ENCODE measurements around the gene ATF7IP. TPM values are rescaled to one million over a fixed set of nuclear protein-coding genes. Genes with fewer than 3 reads are reported as not detected.

The ATF7IP gene
- total RNA-seq, 1 donor from 2014 or later = 212 TPM

DNA sequence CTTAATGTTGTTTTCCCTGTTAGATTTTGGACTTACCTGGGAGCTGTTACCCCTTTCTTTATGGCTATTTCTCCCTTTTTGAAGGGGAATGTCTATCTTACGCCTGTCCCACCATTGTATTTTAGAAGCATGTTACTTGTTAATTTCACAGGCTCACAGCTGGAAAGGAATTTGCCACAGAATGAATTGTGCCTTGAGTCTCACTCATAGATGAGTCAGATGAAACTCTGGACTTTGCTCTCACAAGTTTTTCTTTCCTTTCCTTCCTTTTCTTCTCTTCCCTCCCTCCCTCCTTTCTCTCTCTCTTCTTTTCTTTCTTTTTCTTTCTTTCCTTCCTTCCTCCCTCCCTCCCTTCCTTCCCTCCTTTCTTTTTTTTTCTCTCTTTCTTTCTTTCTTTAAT is 9.3 kb upstream of the ATF7IP start:
- no peak for TF ChIP-seq CTCF (conservative IDR thresholded peaks at IDR 0.05)
- no peak overlapping the region for H3K4me3 Mint-ChIP-seq
- no peak overlapping the region for H3K27ac Mint-ChIP-seq (ENCODE audit: unreplicated experiment)
- no peak for DNase-seq (ENCODE audit: low read depth, low spot score)
- H3K4me1 Mint-ChIP-seq = no peaks in the 10 kb centered on the region
- H3K9me3 Mint-ChIP-seq = peaks cover 16% of the 10 kb centered on the region
- no peaks in the 10 kb centered on the region for H3K27me3 Mint-ChIP-seq (ENCODE audit: low read depth)
- peaks cover 18% of the 10 kb centered on the region for H3K36me3 Mint-ChIP-seq (ENCODE audit: low read depth)

DNA sequence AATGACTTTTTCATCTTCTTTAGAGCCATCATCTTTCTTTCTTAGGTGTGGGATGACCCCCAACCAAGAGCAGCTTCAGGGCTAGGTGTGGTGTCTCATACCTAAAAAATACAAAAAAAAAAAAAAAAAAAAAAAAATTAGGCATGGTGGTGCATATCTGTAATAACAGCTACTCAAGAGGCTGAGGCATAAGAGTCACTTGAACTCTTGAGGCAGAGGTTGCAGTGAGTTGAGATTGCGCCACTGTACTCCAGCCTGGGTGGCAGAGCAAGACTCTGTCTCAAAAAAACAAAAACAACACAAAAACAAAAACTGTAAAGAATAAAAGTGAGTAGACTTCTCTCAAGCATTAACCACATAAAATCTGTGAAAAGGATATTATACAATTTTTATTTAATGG is 8.0 kb upstream of the ATF7IP start:
- no peak overlapping the region for H3K27ac Mint-ChIP-seq (ENCODE audit: unreplicated experiment)

DNA sequence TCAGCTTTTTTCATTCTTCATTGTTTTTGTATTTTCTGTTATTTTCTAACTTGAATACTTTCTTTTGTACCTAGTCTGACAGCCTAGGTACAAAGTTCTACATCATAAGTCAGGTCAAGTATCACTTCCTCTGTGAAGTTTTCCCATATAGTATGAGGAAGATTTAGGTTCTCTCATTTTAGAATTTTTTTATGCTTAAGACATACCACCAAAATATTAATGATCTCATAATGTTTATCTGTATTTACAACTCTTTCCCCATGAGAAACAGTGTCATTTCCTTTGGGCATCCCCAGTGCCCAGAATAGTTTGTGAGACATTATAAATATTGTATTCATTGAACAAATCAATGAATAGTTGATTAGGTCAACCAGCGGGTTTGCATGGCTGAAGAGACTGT is 3.1 kb upstream of the ATF7IP start:
- Mint-ChIP-seq H3K27me3 (ENCODE audit: low read depth) (no peaks in the 10 kb centered on the region), H3K4me3 (peak overlapping the region; percentile 31), H3K9me3 (peaks cover 5% of the 10 kb centered on the region)

More for the DNA sequence above, 8.0 kb upstream of the ATF7IP start:
- H3K4me3 Mint-ChIP-seq = no peak overlapping the region
- TF ChIP-seq CTCF (conservative IDR thresholded peaks at IDR 0.05) = peak; percentile 30
- peaks cover 16% of the 10 kb centered on the region for H3K9me3 Mint-ChIP-seq
- no peaks in the 10 kb centered on the region for H3K27me3 Mint-ChIP-seq (ENCODE audit: low read depth)
- no peaks in the 10 kb centered on the region for H3K4me1 Mint-ChIP-seq
- H3K36me3 Mint-ChIP-seq (ENCODE audit: low read depth) = peaks cover 18% of the 10 kb centered on the region
- DNase-seq (ENCODE audit: low read depth, low spot score) = no peak

DNA sequence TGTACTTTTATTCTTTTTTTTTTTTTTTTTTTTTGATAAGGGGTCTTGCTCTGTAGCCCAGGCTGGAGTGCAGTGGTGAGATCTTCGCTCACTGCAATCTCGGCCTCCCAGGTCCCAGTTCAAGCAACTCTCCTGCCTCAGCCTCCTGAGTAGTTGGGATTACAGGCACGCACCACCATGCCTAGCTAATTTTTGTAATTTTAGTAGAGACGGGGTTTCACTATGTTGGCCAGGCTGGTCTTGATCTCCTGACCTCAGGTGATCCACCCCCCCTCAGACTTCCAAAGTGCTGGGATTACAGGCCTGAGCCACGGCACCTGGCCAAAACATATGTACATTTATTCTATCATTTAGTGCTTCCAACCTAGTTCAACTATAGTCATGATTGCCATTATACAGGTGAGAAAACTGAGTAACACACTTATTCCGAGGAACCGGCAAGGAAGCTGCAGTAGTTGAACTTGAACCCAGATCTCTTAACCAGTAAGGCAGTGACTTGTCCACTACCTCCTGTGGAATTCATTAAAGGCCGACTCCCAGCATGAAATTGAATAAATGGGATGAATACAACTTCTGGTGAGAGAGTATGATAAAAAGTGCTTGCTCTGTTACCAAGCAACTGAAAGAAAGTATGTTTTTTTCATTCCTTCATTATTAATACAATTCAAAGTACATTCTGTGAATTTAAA is 755 bp upstream of the ATF7IP start:
- no peak overlapping the region for H3K27ac Mint-ChIP-seq (ENCODE audit: unreplicated experiment)
- peaks cover 8% of the 10 kb centered on the region for H3K36me3 Mint-ChIP-seq (ENCODE audit: low read depth)
- DNase-seq (ENCODE audit: low read depth, low spot score) = no peak
- peaks cover 5% of the 10 kb centered on the region for H3K9me3 Mint-ChIP-seq
- H3K4me3 Mint-ChIP-seq = peak overlapping the region; percentile 97
- H3K27me3 Mint-ChIP-seq (ENCODE audit: low read depth) = no peaks in the 10 kb centered on the region
- TF ChIP-seq CTCF (conservative IDR thresholded peaks at IDR 0.05) = no peak
- H3K4me1 Mint-ChIP-seq = peaks cover 26% of the 10 kb centered on the region

More for the DNA sequence above, 3.1 kb upstream of the ATF7IP start:
- no peak for TF ChIP-seq CTCF (conservative IDR thresholded peaks at IDR 0.05)
- no peak overlapping the region for H3K27ac Mint-ChIP-seq (ENCODE audit: unreplicated experiment)
- H3K4me1 Mint-ChIP-seq = peaks cover 14% of the 10 kb centered on the region
- DNase-seq (ENCODE audit: low read depth, low spot score) = no peak
- H3K36me3 Mint-ChIP-seq (ENCODE audit: low read depth) = peaks cover 8% of the 10 kb centered on the region

DNA sequence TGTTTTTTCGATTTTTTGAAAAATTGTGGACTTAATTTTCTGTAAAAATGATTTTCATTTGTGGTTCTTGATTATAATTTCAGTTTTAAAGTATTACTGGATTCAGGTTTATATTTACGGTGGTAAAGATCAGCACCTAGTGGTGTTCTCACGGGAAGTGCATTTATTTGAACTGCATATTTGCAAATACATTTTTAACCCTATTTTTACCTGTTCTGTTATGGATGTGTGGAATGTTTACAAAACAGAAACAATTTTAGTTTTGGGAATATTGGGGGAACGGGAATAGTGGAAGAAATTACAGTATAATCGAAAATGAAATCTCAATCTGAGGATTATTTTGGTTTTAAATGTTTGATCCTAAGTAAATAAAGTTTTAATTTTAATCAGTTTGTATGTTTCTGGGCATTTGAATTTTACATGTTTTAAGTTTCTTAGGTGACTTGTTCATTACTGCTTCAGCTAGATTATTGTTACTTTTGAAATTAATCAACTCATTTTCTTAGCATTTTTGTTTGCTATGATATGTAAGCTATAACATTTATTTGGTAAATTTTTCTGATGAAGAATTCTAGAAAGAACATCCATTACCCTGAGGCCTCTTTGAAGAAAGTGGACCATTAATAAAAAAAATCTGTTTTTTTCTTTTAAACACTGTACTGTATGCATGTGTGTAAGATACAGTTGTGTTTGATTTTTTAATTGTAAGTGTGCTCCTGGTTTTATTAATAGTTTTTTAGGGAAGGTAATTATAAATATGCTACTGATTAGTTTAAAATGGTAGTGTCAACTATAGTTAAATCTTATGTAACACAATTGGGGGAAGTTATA is 942 bp downstream of the ATF7IP start:
- H3K27ac Mint-ChIP-seq (ENCODE audit: unreplicated experiment) = peak overlapping the region; percentile 96
- H3K36me3 Mint-ChIP-seq (ENCODE audit: low read depth) = peaks cover 14% of the 10 kb centered on the region
- peak; percentile 67 for TF ChIP-seq CTCF (conservative IDR thresholded peaks at IDR 0.05)
- H3K27me3 Mint-ChIP-seq (ENCODE audit: low read depth) = no peaks in the 10 kb centered on the region
- peaks cover 38% of the 10 kb centered on the region for H3K4me1 Mint-ChIP-seq
- H3K4me3 Mint-ChIP-seq = peak overlapping the region; percentile 97
- no peak for DNase-seq (ENCODE audit: low read depth, low spot score)
- peaks cover 5% of the 10 kb centered on the region for H3K9me3 Mint-ChIP-seq
